ENCODE measurements around the gene SORCS2.

SORCS2 gene

DNA sequence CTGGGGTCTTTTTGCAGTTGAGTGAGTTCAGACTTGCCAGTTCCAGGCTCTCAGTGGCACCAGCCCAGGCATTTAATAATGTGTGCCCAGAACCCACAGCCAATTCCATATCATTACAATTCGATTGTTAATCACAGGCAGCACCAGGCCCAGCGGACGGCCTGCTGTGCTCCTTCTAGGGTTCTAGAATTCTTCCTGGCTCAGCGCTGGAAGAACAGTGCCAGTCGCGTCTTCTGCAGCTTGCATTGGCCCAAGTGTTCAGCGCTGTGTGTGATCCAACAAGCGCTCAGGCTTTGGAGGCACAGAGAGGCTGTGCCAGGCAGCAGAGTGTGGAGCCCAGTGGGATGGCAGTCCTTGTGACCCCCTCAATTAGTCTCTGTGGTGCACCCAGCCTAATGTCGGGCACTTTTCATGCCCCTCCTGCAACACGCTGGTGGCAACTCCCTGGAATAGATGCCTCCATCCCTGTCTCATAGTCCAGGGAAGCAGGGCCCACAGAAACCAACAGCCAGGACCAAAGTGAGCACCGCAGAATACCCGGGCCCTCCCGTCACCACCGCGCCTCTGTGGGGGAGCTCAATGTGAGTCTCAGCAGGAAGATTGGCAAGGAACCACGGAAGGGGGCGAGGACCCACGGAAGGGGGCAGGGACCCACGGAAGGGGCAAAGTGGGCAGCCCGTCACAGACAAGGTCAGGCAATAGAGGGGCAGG lies 554.2 kb downstream of the SORCS2 start:
- no peak for DNase-seq

- DNase-seq, result no peak
These were observed 554.7 kb downstream of the SORCS2 start for GRCh38 chr4:7747062-7747385.

- no peak for DNase-seq
These were observed 555.2 kb downstream of the SORCS2 start for GRCh38 chr4:7747566-7747965.

DNA sequence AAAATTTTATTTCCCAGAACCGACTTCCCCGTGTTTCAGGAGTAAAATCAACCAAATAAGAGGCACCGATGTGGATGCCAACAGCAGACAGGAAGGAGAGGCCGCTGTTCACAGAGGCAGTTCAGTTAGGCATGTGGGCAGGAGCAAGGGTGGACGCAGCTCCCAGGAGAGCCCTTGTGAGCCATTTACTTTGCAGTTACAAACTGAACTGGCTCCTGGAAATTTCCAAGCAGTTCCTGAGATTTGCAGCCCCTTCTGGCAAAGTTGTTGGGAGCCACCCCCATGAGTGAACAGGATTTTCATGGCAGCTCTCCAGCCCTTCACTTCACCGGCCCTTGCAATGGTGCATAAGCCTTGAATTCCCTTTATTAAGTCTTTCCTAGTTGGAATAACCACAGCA lies 558.2 kb downstream of the SORCS2 start:
- no peak for DNase-seq

- DNase-seq, result peak; percentile 35
These were observed 558.6 kb downstream of the SORCS2 start for GRCh38 chr4:7750972-7751371.

DNA sequence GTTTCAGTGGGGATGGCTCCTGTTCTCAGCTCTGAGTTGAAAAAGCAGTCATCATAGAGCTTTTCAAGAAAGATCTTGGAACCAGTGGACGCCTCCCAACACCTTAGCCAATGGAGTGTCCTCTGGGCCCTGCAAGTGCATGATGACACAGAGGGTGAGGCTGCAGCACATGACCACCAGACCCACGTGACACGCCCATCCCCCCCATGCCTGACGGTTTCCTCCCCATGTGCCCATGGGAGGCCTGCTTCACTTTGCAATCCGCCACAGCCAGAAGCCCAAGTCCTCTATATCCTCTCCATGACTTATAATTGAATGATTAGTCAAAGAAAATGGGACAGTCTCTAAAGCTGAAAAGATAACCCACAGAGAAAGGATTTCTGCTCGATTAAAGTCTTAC lies 560.3 kb downstream of the SORCS2 start:
- DNase-seq, result peak; percentile 51

DNA sequence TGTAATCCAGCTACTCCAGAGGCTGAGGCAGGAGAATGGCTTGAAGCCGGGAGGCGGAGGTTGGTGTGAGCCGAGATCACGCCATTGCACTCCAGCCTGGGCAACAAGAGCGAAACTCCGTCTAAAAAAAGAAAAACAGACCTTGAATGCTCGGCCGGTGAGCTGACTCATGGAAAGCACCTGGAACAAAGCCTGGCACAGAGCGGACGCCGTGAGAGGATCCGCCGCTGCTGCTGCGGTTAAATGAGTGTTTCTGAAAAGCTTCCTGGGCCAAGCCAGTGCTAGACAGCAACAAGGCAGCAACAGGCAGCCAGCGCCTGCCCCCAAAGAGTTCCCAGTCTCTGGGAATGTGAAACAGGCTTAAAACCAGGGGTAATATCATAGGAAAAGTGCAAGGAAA lies 560.9 kb downstream of the SORCS2 start:
- peak; percentile 87 for DNase-seq

DNA sequence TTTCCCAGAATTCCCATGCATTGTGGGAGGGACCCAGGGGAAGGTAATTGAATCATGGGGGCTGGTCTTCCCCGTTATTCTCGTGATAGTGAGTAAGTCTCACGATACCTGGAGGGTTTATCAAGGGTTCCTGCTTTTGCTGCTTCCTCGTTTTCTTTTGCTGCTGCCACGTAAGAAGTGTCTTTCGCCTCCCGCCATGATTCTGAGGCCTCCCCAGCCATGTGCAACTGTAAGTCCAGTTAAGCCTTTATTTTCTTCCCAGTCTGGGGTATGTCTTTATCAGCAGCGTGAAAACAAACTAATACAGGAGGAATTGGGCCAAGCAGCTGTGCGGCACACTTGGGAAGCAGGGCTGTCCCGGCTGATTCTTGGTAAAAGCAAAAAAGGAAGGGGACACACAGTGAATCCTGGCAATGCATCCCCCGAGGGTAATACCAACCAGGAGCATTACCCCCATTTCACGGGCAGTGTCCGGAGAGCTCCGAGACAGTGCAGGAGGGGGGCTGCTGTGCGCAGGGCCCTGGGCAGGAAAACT lies 561.7 kb downstream of the SORCS2 start:
- DNase-seq, result peak; percentile 74

DNA sequence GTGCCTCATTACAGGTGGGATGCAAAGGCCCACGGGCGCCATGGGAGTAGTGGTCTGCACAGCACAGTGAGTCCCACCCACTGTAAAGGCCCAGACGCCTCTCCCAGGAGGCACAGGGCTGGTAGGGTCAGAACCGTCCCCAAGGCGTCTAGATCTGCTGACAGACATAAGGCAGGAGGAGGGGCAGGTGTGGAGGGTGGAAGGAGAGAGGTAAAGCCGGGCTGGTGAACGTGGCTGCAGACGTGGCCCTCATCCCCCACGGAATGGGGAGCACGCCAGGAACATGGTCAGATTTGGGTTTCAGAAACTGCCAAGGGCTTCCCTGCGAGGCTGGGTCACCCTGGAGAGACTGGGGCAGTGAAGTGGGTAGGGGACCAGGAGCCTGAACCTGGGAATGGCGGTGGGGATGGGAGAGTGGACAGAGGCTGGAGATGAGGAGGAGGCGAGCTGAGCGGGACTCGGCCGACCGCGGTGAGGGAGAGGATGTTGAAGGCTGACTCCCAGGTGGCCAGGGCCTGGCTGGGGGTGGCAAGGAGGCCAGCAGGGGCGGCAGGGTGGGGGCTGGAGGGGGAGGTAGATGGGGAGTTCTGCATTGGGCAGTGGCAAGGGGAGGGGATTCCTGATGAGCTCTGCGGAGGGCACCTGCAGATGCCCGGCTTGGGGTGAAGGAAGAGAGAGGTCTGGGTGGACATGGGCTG lies 562.4 kb downstream of the SORCS2 start:
- peak; percentile 36 for DNase-seq

GRCh38 chr4:7755561-7755960 lies 563.2 kb downstream of the SORCS2 start:
- peak; percentile 20 for DNase-seq

GRCh38 chr4:7756071-7756470 lies 563.7 kb downstream of the SORCS2 start:
- peak; percentile 22 for DNase-seq

GRCh38 chr4:7756561-7757355 lies 564.4 kb downstream of the SORCS2 start:
- DNase-seq, result no peak

GRCh38 chr4:7757501-7758471 lies 565.4 kb downstream of the SORCS2 start:
- DNase-seq, result no peak

DNA sequence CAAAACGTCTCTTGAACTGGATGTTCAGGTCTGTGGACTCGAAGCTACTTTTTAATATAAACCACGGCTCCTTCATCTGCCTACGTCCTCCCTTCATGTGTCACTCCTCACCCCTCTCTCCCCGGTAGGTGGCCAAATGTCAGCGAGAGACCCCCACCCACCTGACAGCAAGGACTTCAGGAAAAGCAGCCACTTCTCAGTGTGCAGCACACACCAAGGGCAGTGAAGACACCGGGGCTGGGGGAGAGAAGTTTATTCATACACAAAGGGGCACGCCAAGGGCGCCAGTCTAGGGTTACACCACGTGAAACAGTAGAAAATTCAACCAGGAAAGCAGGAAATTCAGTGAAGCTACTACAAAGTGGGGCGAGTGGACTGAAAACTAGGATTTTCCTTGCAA lies 566.1 kb downstream of the SORCS2 start:
- DNase-seq, result no peak

DNA sequence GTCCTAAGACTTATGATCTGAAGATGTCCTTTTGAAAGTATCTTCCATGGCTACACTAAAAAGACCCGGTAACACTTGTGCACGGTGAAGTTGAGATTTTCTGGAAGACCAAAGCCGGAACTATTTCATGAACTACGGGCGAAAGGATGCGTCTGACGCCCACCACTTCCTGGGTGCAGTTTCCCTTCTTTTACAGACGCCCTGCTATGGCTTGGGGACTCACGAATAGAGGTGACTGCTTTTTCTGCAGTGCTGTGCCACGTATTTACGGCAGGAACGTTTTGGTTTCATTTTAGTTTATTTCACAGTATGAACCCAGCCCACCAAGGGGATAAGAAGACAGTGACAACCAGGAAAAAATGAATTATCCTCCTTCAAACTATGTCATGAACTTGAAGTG lies 566.9 kb downstream of the SORCS2 start:
- no peak for DNase-seq

DNA sequence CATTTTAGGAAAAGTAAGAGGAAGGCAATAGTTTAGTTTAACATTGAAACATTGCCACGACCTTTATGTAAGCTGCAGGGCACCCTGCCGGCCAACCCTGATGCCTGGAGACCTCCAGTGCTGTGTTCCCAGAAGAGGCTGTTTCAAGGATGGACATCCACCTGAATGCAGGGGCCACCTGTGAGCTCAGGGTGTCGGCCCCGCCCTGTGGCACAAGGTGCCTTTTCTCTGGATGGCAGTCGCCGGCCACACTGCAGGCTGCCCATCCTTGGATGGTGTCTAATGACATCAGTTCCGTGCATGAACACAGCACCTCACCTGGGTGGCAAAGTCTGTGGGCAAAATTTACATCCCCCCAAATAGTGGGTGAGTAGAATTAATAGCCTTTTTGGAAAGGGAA lies 567.3 kb downstream of the SORCS2 start:
- DNase-seq, result no peak

DNA sequence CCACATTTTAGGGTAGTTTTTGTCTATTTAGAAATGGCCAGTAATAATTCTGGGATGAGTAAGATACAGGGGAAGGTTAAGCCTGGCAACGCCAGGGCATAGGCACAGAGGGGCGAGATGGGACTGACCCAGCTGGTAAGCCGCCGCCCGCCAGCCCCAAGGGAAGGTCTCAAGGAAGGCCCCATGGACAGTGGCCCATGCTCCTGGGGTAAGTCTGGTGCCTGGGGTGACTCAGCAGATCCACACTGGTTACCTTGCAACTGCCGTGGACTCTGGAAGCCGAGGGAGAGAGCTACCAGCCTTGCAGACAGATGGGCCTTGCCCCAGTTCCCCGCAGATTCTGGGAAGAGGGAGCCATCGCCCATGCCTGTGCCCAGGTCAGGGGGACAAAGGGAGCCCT lies 567.9 kb downstream of the SORCS2 start:
- DNase-seq, result no peak

- no peak for DNase-seq
These were observed 568.4 kb downstream of the SORCS2 start for GRCh38 chr4:7760706-7761105.

DNA sequence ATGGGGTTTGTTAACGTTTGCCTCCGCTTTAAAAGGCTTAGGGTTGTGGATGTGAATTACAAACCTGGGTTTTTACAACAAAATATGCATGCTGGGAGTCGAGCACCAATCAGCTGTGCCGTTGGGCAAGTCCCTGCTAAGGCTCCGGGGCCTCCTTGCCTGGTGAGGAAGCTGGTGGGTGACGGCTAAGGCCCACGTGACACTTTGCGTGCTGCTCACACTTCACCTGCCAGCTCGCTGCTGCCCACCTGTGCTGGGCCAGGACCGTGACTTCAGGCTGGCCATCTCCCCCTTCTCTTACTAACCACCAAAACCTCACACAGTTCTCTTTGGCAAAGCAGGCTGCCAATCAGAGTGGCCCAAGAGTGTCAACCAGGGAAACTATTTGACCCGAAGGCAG lies 569.0 kb downstream of the SORCS2 start:
- DNase-seq, result no peak

DNA sequence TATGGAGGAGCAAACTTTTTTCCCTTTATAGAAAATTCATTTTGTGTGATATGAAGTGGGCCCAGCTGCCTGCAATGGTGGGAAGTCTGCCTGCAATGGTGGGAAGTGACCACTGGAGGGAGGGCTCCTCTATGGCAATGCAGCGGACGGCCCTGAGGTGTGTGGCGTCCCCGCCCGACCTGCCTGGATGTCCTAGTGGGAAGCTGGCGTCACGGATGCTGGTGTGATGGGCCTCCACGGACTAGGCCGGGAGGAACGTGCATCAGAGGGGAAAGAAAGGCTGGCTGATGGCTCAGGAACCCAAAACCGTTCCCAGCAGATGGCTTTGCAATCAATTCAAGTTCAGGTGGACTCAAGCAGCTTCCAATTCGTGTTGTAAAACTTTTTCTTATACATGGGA lies 569.4 kb downstream of the SORCS2 start:
- no peak for DNase-seq

- DNase-seq, result no peak
These were observed 570.2 kb downstream of the SORCS2 start for GRCh38 chr4:7762376-7763030.

DNA sequence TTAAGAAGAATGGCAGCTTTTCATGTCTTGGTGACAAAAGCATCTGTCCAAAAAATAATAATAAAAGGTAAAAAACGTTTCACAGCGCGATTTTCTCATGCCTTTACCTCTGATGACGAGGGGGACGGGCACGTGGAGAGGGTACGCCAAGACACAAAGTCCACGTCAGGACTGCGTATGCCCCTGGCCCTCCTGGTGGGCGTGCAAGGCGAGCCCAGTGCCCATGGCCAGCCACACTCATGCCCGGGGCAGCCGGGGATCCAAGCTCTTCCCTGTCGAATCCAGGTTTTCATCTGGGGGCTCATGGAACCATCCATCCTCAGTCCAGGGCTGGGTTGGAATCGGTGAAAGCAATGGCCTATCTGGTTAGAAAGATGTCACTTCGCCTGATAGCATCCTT lies 570.8 kb downstream of the SORCS2 start:
- no peak for DNase-seq
